Fibroblast of peridontal ligament (primary cell): ENCODE results near the gene C5orf47.

Experiments
- DNase-seq: peaks from one replicate; pipeline ENCODE4 v3.0.0-alpha.2; 2010; ENCODE audit errors: extremely low read depth

C5orf47 gene

DNA sequence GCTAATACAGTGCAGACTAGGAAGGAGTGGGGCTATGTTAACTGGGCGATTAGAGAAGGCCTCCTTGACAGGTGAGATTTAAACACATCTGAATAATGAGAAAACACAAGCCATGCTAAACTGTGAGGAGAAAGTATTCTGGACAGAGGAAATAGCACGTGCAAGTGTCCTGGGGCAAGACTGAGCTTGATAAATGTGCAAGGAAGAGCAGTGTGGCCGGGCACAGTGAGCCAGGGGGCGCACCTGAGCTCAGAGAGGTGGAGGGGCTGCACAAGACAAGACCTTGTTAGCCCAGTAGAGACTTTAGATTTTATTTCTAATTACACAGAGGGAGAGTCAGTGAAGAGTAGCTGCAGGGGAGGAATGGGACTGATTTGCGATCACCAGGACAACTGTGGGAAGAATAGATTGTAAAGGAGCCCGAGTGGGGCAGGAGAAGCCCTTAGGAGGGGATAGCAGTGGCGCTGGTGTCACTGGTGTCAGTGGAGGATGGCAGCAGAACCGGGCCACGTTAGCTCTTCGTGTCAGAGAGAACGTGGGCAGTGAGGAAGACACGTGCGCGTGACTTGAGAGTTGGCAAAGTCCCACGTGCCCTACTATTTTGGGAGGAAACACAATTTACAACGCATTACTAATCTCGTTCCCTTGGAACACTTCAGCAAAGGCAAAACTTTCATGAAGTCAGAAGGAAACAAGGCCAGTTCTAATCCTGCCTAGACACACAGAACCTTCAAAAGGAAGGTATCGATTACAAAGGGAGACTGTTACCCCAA, 17.9 kb upstream of the C5orf47 start:
- no peak for DNase-seq

- no peak for DNase-seq
Observed at GRCh38 chr5:173971681-173972345, 17.2 kb upstream of the C5orf47 start.

GRCh38 chr5:173972607-173972924, 16.4 kb upstream of the C5orf47 start:
- DNase-seq = no peak

GRCh38 chr5:173972925-173973615, 15.9 kb upstream of the C5orf47 start:
- peak; percentile 89 for DNase-seq

DNA sequence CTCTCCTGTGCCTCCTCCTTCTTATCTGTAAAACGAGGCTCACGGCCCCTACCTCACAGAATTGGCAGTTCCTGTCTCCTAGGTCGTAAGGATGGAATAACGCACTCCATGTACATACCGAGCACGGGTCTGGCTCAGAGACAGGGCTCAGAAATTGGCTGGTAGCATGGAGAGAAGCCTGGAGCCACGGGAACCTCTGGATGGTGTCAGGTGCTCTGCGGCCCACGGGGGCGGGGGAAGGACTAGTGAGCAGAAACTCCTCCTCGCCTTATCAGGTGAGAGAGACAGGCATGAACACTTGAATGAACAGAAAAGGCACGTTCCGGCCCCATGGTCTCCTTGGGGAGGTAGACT, 15.4 kb upstream of the C5orf47 start:
- DNase-seq = no peak

DNA sequence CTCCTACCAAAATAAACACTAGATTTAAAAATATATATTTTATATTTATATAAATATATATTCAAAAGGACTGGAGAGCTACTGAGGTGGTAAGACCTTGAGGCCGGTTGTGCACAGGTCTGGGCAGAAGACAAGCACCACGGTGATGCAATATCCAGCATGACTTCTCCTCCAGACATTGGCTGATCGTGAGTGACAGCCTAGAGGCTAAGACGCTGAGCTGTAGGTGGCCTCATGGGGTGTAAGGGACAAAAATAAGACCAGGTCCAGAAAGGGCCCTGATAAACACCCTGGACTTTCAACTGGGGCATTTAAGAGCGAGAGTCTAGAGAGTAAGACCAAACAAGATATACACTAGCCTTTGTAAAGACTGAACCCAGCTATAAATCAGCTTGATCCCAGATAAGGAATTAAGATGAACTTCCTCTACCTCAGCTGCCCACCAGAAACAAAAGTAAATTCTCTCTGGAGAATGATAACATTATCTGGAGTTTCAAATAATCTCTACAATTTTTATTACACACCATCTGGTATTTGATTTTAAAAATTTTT, 14.2 kb upstream of the C5orf47 start:
- DNase-seq = no peak

DNA sequence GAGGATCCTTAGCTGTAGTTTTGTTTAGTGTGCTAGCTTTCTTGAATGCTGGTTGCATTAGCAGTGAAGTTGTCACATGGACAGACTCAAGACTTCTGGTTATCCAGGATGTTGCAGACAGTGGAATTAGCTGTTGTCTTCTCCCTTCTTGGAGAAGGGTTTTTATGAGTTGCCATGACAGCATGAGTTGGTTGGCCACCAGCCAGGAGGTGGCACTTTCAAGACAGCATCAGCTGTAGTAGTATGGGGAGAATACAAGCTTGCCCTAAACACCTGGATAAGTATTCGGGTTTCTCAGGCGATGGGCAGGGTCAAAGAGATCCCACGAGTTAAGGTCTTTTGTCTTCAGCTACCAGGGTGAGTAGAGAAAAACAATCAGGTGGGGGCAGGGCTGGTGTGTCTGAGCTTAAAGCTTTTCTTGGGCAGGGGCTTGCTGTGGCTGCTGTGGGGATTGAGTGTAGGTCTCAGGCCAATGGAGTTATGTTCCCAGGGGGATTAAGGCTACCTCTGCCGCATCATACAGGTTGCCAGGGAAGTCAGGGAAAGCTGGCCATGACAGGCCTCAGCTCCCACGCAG, 7.7 kb upstream of the C5orf47 start:
- DNase-seq = no peak

DNA sequence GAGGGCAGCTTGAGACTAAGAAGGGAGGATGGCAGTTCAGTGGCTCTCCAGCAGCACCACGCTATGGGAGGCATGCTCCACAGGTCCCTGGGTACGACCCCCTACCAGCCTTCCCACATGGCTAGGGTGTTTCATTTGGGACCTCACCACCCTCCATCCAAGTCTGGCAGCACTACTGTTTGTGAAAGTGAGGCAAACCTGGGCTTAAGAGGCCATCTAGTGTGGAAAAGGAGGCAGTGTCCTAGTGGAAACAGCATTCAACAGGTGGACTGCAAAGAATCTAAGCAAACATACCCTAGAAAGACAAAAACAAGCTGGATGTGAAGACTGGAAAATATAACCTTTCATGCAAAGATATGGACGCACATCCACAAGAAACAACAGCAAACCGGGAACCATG, 4.8 kb upstream of the C5orf47 start:
- peak; percentile 21 for DNase-seq

DNA sequence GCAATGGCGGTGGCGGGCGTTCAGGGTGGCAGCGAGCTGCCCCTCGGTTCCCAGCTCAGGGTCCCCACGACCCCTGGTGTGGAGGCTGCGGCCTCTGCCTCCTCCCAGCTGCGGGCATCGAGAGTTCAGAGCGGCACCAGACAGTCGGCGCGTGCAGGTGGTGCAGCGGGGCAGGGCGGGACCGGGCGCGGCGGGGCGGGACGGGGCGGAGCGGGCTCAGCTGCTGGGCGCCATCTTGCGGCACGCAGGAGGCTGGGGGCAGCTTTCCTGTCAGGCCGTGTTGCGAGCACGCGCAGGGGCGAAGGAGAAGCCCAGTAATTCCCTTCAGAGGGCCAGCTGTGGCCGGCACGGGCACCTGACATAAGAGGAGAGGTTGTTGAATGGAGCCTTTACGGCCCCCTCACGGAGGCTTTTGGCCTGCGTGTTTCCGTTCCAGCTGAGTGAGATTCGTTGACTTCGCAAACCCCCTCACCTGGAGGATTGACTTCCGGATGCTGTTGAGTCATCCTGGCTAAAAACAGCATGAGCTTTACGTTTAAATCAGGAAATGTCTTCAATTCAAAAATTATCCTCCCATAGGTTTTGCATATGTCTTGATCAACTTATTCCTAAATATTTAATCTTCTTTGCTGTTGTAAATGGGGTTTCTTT, 587 bp downstream of the C5orf47 start:
- no peak for DNase-seq

GRCh38 chr5:173997331-173997730, 8.4 kb downstream of the C5orf47 start:
- DNase-seq = no peak

DNA sequence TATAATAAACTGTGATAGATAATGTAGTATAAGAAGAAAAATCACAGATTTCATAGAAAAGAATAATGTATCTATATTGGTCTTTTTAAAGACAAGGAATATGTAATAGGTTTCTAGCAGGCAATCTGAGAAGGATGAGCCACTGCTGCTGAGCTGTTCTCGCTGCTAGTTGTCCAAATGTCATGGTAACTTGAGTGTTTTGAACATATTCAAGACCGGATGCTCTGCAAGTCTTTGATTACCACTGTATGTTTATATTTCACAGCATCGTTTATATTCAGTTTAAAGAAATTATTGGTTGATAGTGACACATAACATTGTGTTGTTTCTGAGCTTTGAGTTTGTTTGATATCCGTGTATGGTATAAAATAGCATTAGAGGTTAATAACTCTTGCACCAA, 9.6 kb downstream of the C5orf47 start:
- no peak for DNase-seq

GRCh38 chr5:174000076-174000475, 11.1 kb downstream of the C5orf47 start:
- no peak for DNase-seq

GRCh38 chr5:174003795-174004194, 14.8 kb downstream of the C5orf47 start:
- no peak for DNase-seq

DNA sequence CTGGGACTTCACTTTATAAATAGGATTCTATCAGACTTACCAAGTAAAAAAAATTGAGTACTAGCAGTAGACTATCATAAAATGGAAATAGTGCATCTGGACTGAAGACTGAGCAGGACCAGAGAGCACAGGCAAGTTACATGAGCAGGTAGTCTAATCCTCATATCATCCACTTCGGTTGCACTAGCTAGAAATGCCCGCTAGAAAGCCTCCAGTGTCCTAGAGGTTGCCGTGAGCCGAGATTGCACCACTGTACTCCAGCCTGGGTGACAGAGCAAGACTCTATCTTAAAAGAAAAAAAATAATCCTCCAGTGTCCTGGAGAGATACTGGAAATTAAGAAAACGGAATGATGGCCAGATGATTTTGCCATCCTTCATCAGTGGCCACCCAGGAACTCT, 20.0 kb downstream of the C5orf47 start:
- no peak for DNase-seq

DNA sequence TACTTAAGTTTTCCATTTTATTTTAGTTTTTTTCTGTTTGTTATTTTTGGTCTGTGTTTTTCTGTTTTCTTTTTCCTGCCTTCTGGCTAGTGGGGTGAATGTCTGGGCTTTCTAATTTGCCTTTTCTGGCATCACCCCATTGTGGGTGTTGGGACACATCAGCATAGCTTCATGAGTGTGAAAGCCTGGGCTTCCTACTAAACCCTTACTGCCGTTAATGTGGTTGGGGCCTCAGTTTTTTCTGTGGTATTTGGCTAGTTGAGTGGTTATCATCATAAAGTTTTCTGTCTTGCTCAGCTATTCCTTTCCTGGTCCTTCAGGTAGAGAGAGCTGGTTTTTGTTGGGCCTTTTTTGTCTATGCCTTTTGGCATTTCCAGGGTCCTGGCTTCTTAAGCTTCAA, 21.4 kb downstream of the C5orf47 start:
- no peak for DNase-seq

- no peak for DNase-seq
Observed at GRCh38 chr5:174011441-174011840, 22.5 kb downstream of the C5orf47 start.

GRCh38 chr5:174020069-174020927, 31.3 kb downstream of the C5orf47 start:
- DNase-seq = peak; percentile 3

GRCh38 chr5:174020928-174021304, 31.9 kb downstream of the C5orf47 start:
- DNase-seq = no peak

GRCh38 chr5:174022384-174023095, 33.6 kb downstream of the C5orf47 start:
- DNase-seq = no peak

DNA sequence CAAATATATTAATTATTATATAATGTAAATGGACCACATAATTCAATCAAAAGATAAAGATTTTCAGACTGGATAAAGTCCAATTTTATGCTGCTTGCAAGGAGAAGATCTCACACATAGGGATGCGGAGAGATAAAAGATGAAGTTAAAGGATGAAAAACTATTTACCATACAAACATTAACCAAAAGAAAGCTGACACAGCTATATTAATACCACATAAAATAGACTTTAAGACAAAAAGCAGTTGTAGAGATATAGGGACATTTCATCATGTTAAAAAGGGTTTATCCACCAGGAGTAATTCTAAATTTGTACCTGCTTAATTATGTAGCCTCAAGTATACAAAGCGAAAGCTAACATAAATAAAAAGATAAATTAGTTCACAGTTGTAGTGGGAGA, 41.3 kb downstream of the C5orf47 start:
- no peak for DNase-seq
